Colonic mucosa (tissue), 4 donors: Measurements from ENCODE around the gene LDB3. TPM values are rescaled to one million over a fixed set of nuclear protein-coding genes. Genes with fewer than 3 reads are reported as not detected.

Source experiments
- DNase-seq: peaks from one replicate; pipeline ENCODE4 v3.0.0-alpha.2; 2020
- H3K27ac ChIP-seq: fragments of 200-600 bp; one replicate; pipeline ENCODE4 v1.8.0; 2021
- H3K27me3 ChIP-seq: fragments of 200-600 bp; one replicate; pipeline ENCODE4 v1.8.0; 2021
- H3K36me3 ChIP-seq: fragments of 200-600 bp; one replicate; pipeline ENCODE4 v1.8.0; 2021
- H3K4me1 ChIP-seq: fragments of 200-600 bp; one replicate; pipeline ENCODE4 v1.8.0; 2021; ENCODE audit warnings: mild to moderate bottlenecking
- H3K4me3 ChIP-seq: fragments of 200-600 bp; one replicate; pipeline ENCODE4 v1.8.0; 2021
- H3K9ac ChIP-seq, 2 donors: one replicate each; pipeline ENCODE4 v1.7.0; 2013; ENCODE audit warnings: control low read depth in 2 of 2, low read depth in 2 of 2, low read length in 2 of 2
- H3K9me3 ChIP-seq: fragments of 200-600 bp; one replicate; pipeline ENCODE4 v1.8.0; 2021
- CTCF ChIP-seq: fragments of 200-600 bp; IDR thresholded peaks from one replicate; pipeline ENCODE4 v1.8.0; 2022; ENCODE audit warnings: antibody characterized with exemption, mild to moderate bottlenecking
- intact Hi-C: fragments of 100-400 bp; cut with DNase I; formaldehyde crosslinking; loops from one replicate; pipeline ENCODE4 v1.14.1; 2022
- total RNA-seq, 2 donors: library from RNA; stranded (reverse); fragmentation: NEBNext Ultra II Directional in 1 of 2; extraction: Animal tissue kit (Norgen Biotek cat#: 25700) in 1 of 2; gene quantifications; one replicate each; pipeline ENCODE4 v1.2.1, GENCODE V29; 2021
- donor health status: healthy.
- donor health status: DM: no; HTN: no; CAD: no.
- donor health status: DM: no; HTN: no; CAD: no.

Gene LDB3
- total RNA-seq, 2 donors from 2014 or later: 0.72 to 4.7 TPM

GRCh38 chr10:86667421-86668181, 710 bp upstream of the LDB3 start:
- Histone ChIP-seq H3K9me3 (no peaks in the 10 kb centered on the region), H3K36me3 (no peaks in the 10 kb centered on the region), H3K27me3 (no peaks in the 10 kb centered on the region), H3K27ac (no peak overlapping the region), H3K4me3 (no peak overlapping the region), H3K4me1 (peaks cover 5% of the 10 kb centered on the region), H3K9ac (peak overlapping the region in 1 of 2 donors; percentile 31)
- TF ChIP-seq CTCF: no peak
- DNase-seq: no peak
- intact Hi-C loops: no loop called here

- Histone ChIP-seq H3K27me3 (no peaks in the 10 kb centered on the region), H3K9me3 (no peaks in the 10 kb centered on the region), H3K4me3 (no peak overlapping the region), H3K36me3 (no peaks in the 10 kb centered on the region), H3K4me1 (peaks cover 5% of the 10 kb centered on the region), H3K27ac (no peak overlapping the region), H3K9ac (peak overlapping the region; percentile 1 to 19)
- DNase-seq: no peak
- intact Hi-C loops: no loop called here
- TF ChIP-seq CTCF: no peak
Measured at GRCh38 chr10:86670290-86670811, 2.0 kb downstream of the LDB3 start.

GRCh38 chr10:86670876-86671275, 2.6 kb downstream of the LDB3 start:
- peaks cover 5% of the 10 kb centered on the region for H3K4me1 ChIP-seq
- H3K27ac ChIP-seq: no peak overlapping the region
- DNase-seq: no peak

GRCh38 chr10:86671419-86671818, 3.1 kb downstream of the LDB3 start:
- Histone ChIP-seq H3K9ac (no peak overlapping the region), H3K4me1 (peaks cover 5% of the 10 kb centered on the region), H3K27me3 (no peaks in the 10 kb centered on the region), H3K9me3 (no peaks in the 10 kb centered on the region), H3K36me3 (no peaks in the 10 kb centered on the region), H3K27ac (no peak overlapping the region), H3K4me3 (no peak overlapping the region)
- intact Hi-C loops: no loop called here
- no peak for TF ChIP-seq CTCF
- DNase-seq: peak; percentile 73

More at GRCh38 chr10:86670876-86671275, 2.6 kb downstream of the LDB3 start:
- Histone ChIP-seq H3K27me3 (no peaks in the 10 kb centered on the region), H3K9ac (no peak overlapping the region), H3K9me3 (no peaks in the 10 kb centered on the region), H3K36me3 (no peaks in the 10 kb centered on the region), H3K4me3 (no peak overlapping the region)
- TF ChIP-seq CTCF: no peak
- intact Hi-C loops: no loop called here

GRCh38 chr10:86671985-86672710, 3.8 kb downstream of the LDB3 start:
- Histone ChIP-seq H3K36me3 (no peaks in the 10 kb centered on the region), H3K4me3 (no peak overlapping the region), H3K27me3 (no peaks in the 10 kb centered on the region), H3K9ac (no peak overlapping the region), H3K27ac (no peak overlapping the region), H3K4me1 (peaks cover 5% of the 10 kb centered on the region), H3K9me3 (no peaks in the 10 kb centered on the region)
- intact Hi-C loops: no loop called here
- TF ChIP-seq CTCF: no peak
- no peak for DNase-seq
